Retinal pigment epithelial cell (primary cell): Measurements from ENCODE around the gene HAS3.

Experiments
- DNase-seq: peaks from one replicate; pipeline ENCODE4 v3.0.0-alpha.2; 2010; ENCODE audit warnings: low read depth
- H3K4me3 ChIP-seq: 2 replicates; pipeline ENCODE4 v1.5.1; 2011; ENCODE audit warnings: mild to moderate bottlenecking, low read length, control low read depth, moderate library complexity
- CTCF ChIP-seq: conservative IDR thresholded peaks from 2 replicates; pipeline ENCODE4 v1.5.1; 2011; ENCODE audit warnings: low read depth, low read length, control low read depth, inconsistent platforms

HAS3 gene

GRCh38 chr16:69108064-69108904, 2.8 kb downstream of the HAS3 start:
- no peak for DNase-seq
- no peak overlapping the region for H3K4me3 ChIP-seq
- TF ChIP-seq CTCF: no peak

- TF ChIP-seq CTCF: no peak
- no peak overlapping the region for H3K4me3 ChIP-seq
- no peak for DNase-seq
Observed at GRCh38 chr16:69108905-69109252, 3.4 kb downstream of the HAS3 start.

DNA sequence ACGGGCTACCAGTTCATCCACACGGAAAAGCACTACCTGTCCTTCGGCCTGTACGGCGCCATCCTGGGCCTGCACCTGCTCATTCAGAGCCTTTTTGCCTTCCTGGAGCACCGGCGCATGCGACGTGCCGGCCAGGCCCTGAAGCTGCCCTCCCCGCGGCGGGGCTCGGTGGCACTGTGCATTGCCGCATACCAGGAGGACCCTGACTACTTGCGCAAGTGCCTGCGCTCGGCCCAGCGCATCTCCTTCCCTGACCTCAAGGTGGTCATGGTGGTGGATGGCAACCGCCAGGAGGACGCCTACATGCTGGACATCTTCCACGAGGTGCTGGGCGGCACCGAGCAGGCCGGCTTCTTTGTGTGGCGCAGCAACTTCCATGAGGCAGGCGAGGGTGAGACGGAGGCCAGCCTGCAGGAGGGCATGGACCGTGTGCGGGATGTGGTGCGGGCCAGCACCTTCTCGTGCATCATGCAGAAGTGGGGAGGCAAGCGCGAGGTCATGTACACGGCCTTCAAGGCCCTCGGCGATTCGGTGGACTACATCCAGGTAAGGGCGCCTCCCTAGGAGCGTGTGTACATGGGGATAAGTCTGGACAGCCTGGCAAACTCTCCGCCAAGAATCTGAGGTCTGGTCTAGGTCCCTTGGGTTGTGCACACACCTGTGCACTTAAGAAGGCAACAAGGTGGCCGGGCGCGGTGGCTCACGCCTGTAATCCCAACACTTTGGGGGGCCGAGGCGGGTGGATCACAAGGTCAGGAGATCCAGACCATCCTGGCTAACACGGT, 4.2 kb downstream of the HAS3 start:
- H3K4me3 ChIP-seq: no peak overlapping the region
- DNase-seq: no peak

DNA sequence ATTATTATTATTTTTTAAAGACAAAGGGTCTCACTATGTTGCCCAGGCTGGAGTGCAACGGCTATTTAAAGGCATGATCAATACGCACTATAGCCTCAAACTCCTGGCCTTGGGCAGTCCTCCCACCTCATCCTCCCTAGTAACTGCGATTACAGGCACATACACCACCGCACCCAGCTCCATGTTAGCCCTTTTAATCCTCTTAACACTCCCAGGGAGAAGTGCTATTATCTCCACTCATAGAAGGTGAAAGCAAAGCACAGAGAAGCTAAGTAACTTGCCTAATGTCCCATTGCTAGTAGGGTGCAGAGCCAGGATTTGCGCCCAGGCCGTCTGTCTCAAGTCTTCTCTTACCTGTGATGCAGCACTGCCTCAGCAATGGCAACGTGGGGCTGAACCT, 5.0 kb downstream of the HAS3 start:
- TF ChIP-seq CTCF: no peak
- no peak for DNase-seq

More for the DNA sequence above, 4.2 kb downstream of the HAS3 start:
- no peak for TF ChIP-seq CTCF

GRCh38 chr16:69111216-69111875, 5.9 kb downstream of the HAS3 start:
- no peak for DNase-seq
- H3K4me3 ChIP-seq: no peak overlapping the region
- no peak for TF ChIP-seq CTCF

More for the DNA sequence above, 5.0 kb downstream of the HAS3 start:
- H3K4me3 ChIP-seq: no peak overlapping the region

DNA sequence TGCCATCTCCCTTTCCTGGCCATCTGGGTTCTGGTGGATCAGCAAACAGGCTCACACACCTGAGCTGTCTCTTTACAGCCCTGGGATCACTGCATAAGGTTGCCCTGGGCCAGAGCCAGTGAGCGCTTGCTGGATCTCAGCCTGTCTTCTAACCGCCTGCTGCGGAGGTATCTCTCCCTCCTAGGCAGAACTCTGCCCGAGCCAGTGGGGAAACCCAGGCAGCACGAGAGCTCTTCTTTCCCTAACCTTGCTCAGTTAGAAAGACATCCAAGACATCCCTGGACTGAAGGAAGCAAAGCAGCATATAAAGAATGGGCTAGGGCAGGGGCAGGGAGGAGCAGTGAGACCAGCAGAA, 6.4 kb downstream of the HAS3 start:
- no peak for TF ChIP-seq CTCF
- no peak for DNase-seq
- H3K4me3 ChIP-seq: no peak overlapping the region
